Mesendoderm (in vitro differentiated cells): Measurements from ENCODE around the gene TMEM117.

ENCODE experiments used
- DNase-seq: peaks from one replicate; pipeline ENCODE4 v3.0.0; 2013
- H2AK5ac ChIP-seq: 2 replicates; pipeline ENCODE4 v1.6.1; 2013; ENCODE audit warnings: low read length, inconsistent platforms
- H2BK120ac ChIP-seq: 2 replicates; pipeline ENCODE4 v1.6.1; 2013; ENCODE audit warnings: low read depth, mild to moderate bottlenecking, low read length, moderate library complexity, mixed read lengths
- H2BK15ac ChIP-seq: replicated peaks from 2 replicates; pipeline ENCODE4 v1.6.1; 2013; ENCODE audit warnings: low read depth, mild to moderate bottlenecking, moderate library complexity
- H2BK5ac ChIP-seq: 2 replicates; pipeline ENCODE4 v1.6.1; 2013; ENCODE audit warnings: low read length, inconsistent platforms
- H3K18ac ChIP-seq: 2 replicates; pipeline ENCODE4 v1.6.1; 2013; ENCODE audit warnings: mild to moderate bottlenecking, low read length, mixed read lengths
- H3K23ac ChIP-seq: one replicate; pipeline ENCODE4 v1.6.1; 2013; ENCODE audit warnings: low read length
- H3K27ac ChIP-seq: 2 replicates; pipeline ENCODE4 v1.5.1; 2013; ENCODE audit warnings: low read depth, mild to moderate bottlenecking, inconsistent platforms, low read length, moderate library complexity
- H3K27me3 ChIP-seq: 2 replicates; pipeline ENCODE4 v1.6.1; 2013; ENCODE audit warnings: low read length, control low read depth, mild to moderate bottlenecking, inconsistent platforms; ENCODE audit not compliant: insufficient read depth, poor library complexity
- H3K36me3 ChIP-seq: 2 replicates; pipeline ENCODE4 v1.6.1; 2013; ENCODE audit warnings: low read length, inconsistent platforms; ENCODE audit not compliant: control insufficient read depth, insufficient read depth
- H3K4ac ChIP-seq: one replicate; pipeline ENCODE4 v1.6.1; 2013; ENCODE audit warnings: low read depth, mild to moderate bottlenecking, low read length, moderate library complexity
- H3K4me1 ChIP-seq: 2 replicates; pipeline ENCODE4 v1.6.1; 2013; ENCODE audit warnings: low read depth, low read length, inconsistent platforms; ENCODE audit not compliant: control insufficient read depth
- H3K4me2 ChIP-seq: 2 replicates; pipeline ENCODE4 v1.6.1; 2013; ENCODE audit warnings: low read length
- H3K4me3 ChIP-seq: 2 replicates; pipeline ENCODE4 v1.5.1; 2013; ENCODE audit warnings: mild to moderate bottlenecking, low read length
- H3K56ac ChIP-seq: one replicate; pipeline ENCODE4 v1.6.1; 2013; ENCODE audit warnings: low read length
- H3K79me1 ChIP-seq: 2 replicates; pipeline ENCODE4 v1.6.1; 2013; ENCODE audit warnings: low read length, inconsistent platforms
- H3K79me2 ChIP-seq: 2 replicates; pipeline ENCODE4 v1.6.1; 2013; ENCODE audit warnings: mild to moderate bottlenecking, low read length; ENCODE audit not compliant: control insufficient read depth, insufficient read depth
- H3K9ac ChIP-seq: 2 replicates; pipeline ENCODE4 v1.6.1; 2013; ENCODE audit warnings: low read length, inconsistent platforms
- H4K5ac ChIP-seq: one replicate; pipeline ENCODE4 v1.6.1; 2013; ENCODE audit warnings: low read length
- H4K8ac ChIP-seq: one replicate; pipeline ENCODE4 v1.6.1; 2013; ENCODE audit warnings: low read depth, mild to moderate bottlenecking, control low read depth, low read length, moderate library complexity
- WGBS: extraction: QIAGEN DNeasy Blood & Tissue Kit; methylation state at CpG from one replicate; pipeline ENCODE4 v1.1.7; 2013; ENCODE audit warnings: low lambda C conversion rate, missing lambda C conversion rate; ENCODE audit not compliant: insufficient coverage; ENCODE audit errors: extremely low coverage; 5-methylcytosine and 5-hydroxymethylcytosine counted together

Gene TMEM117

DNA sequence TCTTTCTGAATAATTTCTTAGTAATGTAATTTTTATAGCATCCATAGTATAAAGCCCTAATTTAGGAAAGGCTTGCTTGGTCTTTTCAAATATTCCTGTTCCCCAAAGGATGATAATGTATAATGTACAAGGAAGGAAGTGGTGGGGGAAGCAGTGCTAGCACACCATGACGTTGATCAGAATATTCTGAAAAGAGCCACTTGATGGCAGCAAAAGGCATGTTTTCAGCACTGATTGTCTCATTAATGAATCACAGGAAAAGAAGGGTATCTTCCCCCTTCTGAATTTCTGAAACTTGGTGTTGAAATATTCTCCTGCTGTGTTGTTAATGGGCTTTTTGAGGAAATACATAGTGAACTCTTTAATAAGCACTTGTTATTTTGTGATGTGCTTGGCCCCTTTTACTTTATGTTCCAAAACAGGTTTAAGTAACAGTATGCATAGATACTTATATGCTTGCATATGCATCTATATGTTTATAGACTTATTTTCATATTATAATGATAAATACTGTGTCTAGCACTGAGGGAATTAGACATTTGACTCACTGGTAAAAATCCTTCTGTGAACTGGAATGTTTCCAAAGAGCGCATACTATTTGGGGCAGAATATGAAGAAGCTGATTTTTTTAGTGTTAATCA lies 122.0 kb downstream of the TMEM117 start:
- no peak overlapping the region for H3K56ac ChIP-seq
- peak; percentile 57 for DNase-seq
- H2BK120ac ChIP-seq, result no peak overlapping the region
- H3K23ac ChIP-seq, result no peak overlapping the region
- H3K4ac ChIP-seq, result no peak overlapping the region
- H3K4me1 ChIP-seq, result no peaks in the 10 kb centered on the region
- H3K36me3 ChIP-seq, result no peaks in the 10 kb centered on the region
- no CpG with 5 or more reads among the region's 2 CpGs for WGBS
- no peaks in the 10 kb centered on the region for H3K79me2 ChIP-seq
- no peak overlapping the region for H2BK15ac ChIP-seq
- no peak overlapping the region for H2AK5ac ChIP-seq
- H4K8ac ChIP-seq, result no peak overlapping the region
- no peak overlapping the region for H2BK5ac ChIP-seq
- H3K4me2 ChIP-seq, result no peak overlapping the region
- H3K4me3 ChIP-seq, result no peak overlapping the region
- H3K18ac ChIP-seq, result no peak overlapping the region
- no peaks in the 10 kb centered on the region for H3K79me1 ChIP-seq
- H3K27me3 ChIP-seq, result no peaks in the 10 kb centered on the region
- H3K27ac ChIP-seq, result no peak overlapping the region
- H3K9ac ChIP-seq, result no peak overlapping the region
- H4K5ac ChIP-seq, result no peak overlapping the region

DNA sequence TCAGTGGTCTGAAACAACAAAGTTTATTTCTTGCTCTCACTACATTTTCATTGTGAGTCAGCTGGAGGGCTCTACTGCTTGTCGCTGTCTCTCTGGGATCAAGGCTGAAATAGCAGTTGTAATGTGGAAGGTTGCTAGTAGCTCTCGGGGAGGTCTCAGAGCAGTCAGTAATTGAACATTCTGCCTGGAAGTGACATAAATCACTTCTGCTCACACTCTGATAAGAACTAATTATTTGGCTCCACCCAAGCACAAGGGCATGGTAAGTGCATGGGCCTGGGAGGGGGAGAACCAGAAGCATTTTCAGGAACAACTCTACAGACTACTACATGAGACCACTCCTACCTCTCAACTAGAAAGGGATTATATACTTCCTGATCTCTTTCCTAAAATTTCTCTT lies 128.2 kb downstream of the TMEM117 start:
- H3K4me3 ChIP-seq, result no peak overlapping the region
- no peak overlapping the region for H2AK5ac ChIP-seq
- no peaks in the 10 kb centered on the region for H3K27me3 ChIP-seq
- no peak overlapping the region for H3K27ac ChIP-seq
- H2BK15ac ChIP-seq, result no peak overlapping the region
- no peak overlapping the region for H2BK5ac ChIP-seq
- no peaks in the 10 kb centered on the region for H3K36me3 ChIP-seq
- H3K23ac ChIP-seq, result no peak overlapping the region
- no peak overlapping the region for H3K4me2 ChIP-seq
- no peak overlapping the region for H3K18ac ChIP-seq
- no peak overlapping the region for H3K4ac ChIP-seq
- no CpG with 5 or more reads among the region's 2 CpGs for whole genome bisulfite sequencing
- no peak overlapping the region for H2BK120ac ChIP-seq
- no peak overlapping the region for H4K8ac ChIP-seq
- no peaks in the 10 kb centered on the region for H3K4me1 ChIP-seq
- no peak overlapping the region for H3K56ac ChIP-seq
- no peak overlapping the region for H4K5ac ChIP-seq
- H3K9ac ChIP-seq, result no peak overlapping the region
- H3K79me1 ChIP-seq, result no peaks in the 10 kb centered on the region
- DNase-seq, result peak; percentile 5
- H3K79me2 ChIP-seq, result no peaks in the 10 kb centered on the region

DNA sequence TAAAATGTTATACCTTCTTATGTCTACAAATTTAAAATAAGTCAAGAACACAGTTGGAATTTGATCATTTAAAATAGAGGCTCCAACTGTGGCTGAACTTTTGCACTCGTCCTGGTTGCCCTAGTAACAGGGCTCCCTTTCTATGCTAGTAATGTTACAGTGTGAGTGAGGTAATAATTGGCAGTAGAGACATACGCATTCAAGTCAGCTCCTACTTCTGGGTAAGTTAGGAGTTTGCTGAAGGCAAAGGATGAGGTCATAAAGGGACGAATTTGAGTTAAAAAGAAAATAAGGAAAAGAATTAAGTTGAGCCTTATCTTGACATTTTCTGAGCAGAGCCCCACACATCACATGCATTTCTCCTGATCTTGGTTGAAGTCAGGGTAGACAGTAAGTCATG lies 129.1 kb downstream of the TMEM117 start:
- Histone ChIP-seq H2BK120ac (no peak overlapping the region), H3K4me1 (no peaks in the 10 kb centered on the region), H4K8ac (no peak overlapping the region), H3K4me2 (no peak overlapping the region), H2AK5ac (no peak overlapping the region), H4K5ac (no peak overlapping the region), H3K27ac (no peak overlapping the region), H3K4ac (no peak overlapping the region), H3K79me2 (no peaks in the 10 kb centered on the region), H3K79me1 (no peaks in the 10 kb centered on the region), H2BK5ac (no peak overlapping the region), H3K18ac (no peak overlapping the region), H2BK15ac (no peak overlapping the region), H3K27me3 (no peaks in the 10 kb centered on the region), H3K36me3 (no peaks in the 10 kb centered on the region), H3K4me3 (no peak overlapping the region), H3K23ac (no peak overlapping the region), H3K9ac (no peak overlapping the region), H3K56ac (no peak overlapping the region)
- WGBS, result no CpG with 5 or more reads among the region's 3 CpGs
- DNase-seq, result no peak

DNA sequence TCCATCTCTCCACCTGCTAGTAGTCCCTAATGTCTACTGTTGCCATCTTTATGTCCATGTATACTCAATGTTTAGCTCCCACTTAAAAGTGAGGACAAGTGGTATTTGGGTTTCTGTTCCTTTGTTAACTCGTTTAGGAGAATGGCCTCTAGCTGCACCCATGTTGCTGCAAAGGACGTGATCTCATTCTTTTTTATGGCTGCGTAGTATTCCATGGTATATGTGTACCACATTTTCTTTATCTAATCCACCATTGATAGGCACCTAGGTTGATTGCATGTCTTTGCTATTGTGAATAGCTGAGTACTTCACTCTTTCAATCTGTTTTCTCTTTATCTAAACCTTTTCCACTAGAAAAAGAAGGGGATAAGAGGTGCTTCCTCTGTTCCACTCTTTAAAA lies 130.0 kb downstream of the TMEM117 start:
- Histone ChIP-seq H2AK5ac (no peak overlapping the region), H2BK120ac (no peak overlapping the region), H3K27me3 (no peaks in the 10 kb centered on the region), H3K79me1 (no peaks in the 10 kb centered on the region), H3K4me2 (no peak overlapping the region), H4K8ac (no peak overlapping the region), H4K5ac (no peak overlapping the region), H3K4ac (no peak overlapping the region), H3K36me3 (no peaks in the 10 kb centered on the region), H2BK15ac (no peak overlapping the region), H3K4me3 (no peak overlapping the region), H3K56ac (no peak overlapping the region), H3K27ac (no peak overlapping the region), H3K4me1 (no peaks in the 10 kb centered on the region), H3K23ac (no peak overlapping the region), H3K9ac (no peak overlapping the region), H3K79me2 (no peaks in the 10 kb centered on the region), H3K18ac (no peak overlapping the region), H2BK5ac (no peak overlapping the region)
- no peak for DNase-seq
- WGBS, result no CpG with 5 or more reads among the region's 3 CpGs

DNA sequence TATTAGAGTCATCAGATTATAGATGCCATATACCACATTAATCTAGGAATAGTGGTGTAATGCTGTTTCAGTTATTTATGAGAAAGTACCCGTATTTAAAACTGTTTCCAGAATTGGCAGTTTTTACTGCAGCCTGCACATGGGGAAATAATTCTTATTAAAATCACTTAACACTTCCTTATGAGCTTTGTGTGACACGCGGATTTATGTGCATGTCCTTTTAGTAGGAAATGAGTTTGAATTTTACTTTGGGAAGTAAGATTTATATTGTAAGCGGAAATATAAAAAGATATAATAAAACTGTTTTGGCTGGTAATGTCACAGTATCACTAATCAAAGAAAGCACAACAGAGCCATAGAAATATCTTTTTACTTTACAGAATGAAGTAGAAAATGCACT lies 132.9 kb downstream of the TMEM117 start:
- H4K8ac ChIP-seq, result no peak overlapping the region
- no peak overlapping the region for H3K23ac ChIP-seq
- no peaks in the 10 kb centered on the region for H3K4me1 ChIP-seq
- H2BK120ac ChIP-seq, result no peak overlapping the region
- 100% methylated on average over 1 of the region's 4 CpGs for WGBS
- no peak overlapping the region for H3K9ac ChIP-seq
- H2AK5ac ChIP-seq, result no peak overlapping the region
- H3K79me1 ChIP-seq, result no peaks in the 10 kb centered on the region
- no peak overlapping the region for H3K4ac ChIP-seq
- no peak overlapping the region for H3K18ac ChIP-seq
- H4K5ac ChIP-seq, result no peak overlapping the region
- no peak overlapping the region for H2BK15ac ChIP-seq
- H3K4me2 ChIP-seq, result no peak overlapping the region
- H2BK5ac ChIP-seq, result no peak overlapping the region
- H3K56ac ChIP-seq, result no peak overlapping the region
- H3K4me3 ChIP-seq, result no peak overlapping the region
- no peak overlapping the region for H3K27ac ChIP-seq
- DNase-seq, result no peak
- H3K27me3 ChIP-seq, result no peaks in the 10 kb centered on the region
- no peaks in the 10 kb centered on the region for H3K36me3 ChIP-seq
- no peaks in the 10 kb centered on the region for H3K79me2 ChIP-seq

DNA sequence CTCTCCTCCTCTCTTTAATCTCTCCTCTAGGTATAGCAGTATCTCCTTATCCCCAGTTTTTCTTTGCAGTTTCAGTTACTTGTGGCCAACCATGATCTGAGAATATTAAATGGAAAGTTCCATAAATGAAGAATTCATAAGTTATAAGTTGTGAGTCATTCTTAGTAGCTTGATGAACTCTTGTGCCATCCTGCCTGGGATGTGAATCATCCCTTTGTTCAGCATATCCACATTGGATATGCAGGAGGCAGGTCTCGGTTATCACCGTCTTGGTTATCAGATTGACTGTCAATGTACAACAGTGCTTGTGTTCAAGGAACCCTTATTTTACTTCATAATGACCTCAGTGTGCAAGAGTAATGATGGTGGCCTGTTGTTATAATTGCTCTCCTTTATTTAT lies 134.0 kb downstream of the TMEM117 start:
- Histone ChIP-seq H3K9ac (no peak overlapping the region), H4K8ac (no peak overlapping the region), H3K4me3 (no peak overlapping the region), H2BK15ac (no peak overlapping the region), H2AK5ac (no peak overlapping the region), H3K23ac (no peak overlapping the region), H3K4ac (no peak overlapping the region), H3K79me2 (no peaks in the 10 kb centered on the region), H2BK120ac (no peak overlapping the region), H3K27me3 (no peaks in the 10 kb centered on the region), H3K36me3 (no peaks in the 10 kb centered on the region), H3K4me2 (no peak overlapping the region), H3K4me1 (no peaks in the 10 kb centered on the region), H3K56ac (no peak overlapping the region), H3K79me1 (no peaks in the 10 kb centered on the region), H2BK5ac (no peak overlapping the region), H3K18ac (no peak overlapping the region), H3K27ac (no peak overlapping the region), H4K5ac (no peak overlapping the region)
- WGBS, result no CpG with 5 or more reads among the region's 2 CpGs
- no peak for DNase-seq
